HG03025 (cell line): ENCODE measurements around the gene PER2.

Experiments
- ATAC-seq: cut with Tn5 transposase; IDR thresholded peaks from one replicate; pipeline ENCODE4 v1.9.1; 2021; ENCODE audit warnings: mild to moderate bottlenecking, moderate library complexity; ENCODE audit not compliant: unreplicated experiment, low FRiP score

Gene PER2

DNA sequence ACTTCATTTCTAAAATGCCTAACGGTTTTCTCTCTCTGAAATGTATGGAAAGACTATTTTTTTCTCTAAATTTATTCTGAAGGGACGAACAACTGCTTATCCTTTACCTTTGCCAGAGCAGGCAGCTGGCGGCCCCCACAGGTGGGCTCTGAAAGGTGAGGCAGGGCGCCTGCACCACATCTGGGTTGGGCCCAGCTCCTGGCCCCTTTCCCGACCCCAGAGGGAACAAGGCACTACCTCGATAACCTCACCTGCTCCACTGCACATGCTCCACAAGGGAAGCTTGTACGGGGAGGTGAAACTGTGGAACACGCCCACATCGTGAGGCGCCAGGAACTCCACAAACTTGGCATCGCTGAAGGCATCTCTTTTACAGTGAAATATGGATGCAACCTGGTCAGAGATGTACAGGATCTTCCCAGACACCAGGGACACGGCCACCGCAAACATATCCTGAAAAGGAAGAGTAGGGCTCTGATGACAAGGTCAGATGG is 17.3 kb downstream of the PER2 start:
- no peak for ATAC-seq

DNA sequence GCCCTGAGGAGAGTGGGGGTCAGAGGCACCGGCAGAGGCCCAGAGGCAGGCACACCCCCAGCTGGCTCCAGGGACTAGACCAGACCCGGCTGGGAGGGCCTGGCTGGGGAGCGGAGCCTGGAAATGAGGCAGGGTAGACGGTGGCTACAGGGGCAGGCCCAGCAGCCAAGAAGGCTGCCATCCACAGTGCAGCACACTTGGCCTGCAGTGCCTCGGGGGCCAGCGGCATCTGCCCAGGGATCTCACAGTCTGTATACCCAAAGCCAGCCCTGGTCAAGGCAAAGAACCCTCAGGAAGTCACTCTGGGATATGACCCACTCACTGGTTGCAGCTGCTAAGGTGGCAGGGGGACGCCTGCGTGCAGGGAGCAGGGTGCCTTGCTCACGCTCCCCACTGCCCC is 17.8 kb downstream of the PER2 start:
- ATAC-seq = no peak

GRCh38 chr2:238269741-238270140 is 18.7 kb downstream of the PER2 start:
- ATAC-seq = no peak

GRCh38 chr2:238267884-238268680 is 20.3 kb downstream of the PER2 start:
- no peak for ATAC-seq

- ATAC-seq = no peak
These were observed 21.1 kb downstream of the PER2 start for GRCh38 chr2:238267341-238267710.

DNA sequence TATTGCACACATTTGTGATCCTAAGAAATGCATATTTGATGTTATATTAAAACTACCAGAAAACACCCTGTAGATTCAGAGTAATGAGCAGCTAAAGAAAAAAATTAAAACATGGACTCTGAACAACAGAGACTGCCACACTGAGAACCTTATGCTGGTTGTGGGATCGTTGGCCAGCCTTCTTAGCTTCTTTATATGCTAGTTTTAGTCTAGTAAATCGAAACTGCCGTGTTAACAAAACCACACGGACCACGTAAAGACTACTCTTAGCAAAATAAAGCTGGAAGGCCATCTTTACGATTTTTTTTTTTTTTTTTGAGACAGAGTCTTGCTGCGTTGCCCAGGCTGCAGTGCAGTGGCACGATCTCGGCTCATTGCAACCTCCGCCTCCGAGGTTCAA is 22.8 kb downstream of the PER2 start:
- ATAC-seq = no peak

GRCh38 chr2:238264072-238264460 is 24.3 kb downstream of the PER2 start:
- ATAC-seq = no peak

DNA sequence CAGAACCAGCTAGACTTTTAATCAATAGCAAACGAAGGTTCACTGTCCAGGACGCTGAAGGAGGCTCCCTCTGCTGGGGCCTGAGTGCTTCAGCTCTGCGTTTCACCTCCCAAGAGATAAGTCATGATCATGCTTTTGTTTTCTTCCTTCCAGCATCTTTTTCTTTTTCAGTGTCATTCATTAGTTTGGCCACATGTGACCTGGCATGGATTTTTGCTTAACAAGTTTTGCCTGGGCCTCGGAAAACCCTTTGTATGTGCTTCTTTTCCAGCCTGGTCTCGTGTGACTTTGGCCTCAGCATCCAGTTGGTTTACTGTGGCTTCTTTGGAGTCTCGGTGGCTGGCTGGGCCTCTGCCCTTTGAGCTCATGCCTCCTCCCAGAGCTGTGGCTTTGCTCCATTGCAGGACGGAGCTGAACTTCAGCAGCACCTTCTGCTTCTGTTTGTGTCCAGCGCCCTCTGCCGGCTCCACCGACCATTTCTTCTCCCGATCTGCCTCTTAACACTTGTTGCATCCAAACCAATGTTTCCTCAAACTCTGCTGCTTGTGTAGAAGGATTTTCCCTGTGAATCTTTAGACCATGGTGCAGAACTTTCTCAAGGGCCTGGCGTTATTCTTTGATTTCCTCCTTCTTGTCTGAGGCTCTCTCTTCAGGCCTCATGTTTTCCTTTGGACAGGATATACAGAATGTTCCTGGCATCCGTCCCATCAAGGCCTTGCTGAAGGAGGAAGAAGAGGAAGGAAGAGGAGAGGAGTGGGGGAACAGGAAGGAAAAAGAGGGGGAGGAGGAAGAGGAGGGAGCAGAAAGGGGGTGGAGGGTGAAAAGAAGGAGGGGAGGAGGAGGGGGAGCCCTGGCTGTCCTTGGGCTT is 25.0 kb downstream of the PER2 start:
- ATAC-seq = no peak

GRCh38 chr2:238262496-238263122 is 25.8 kb downstream of the PER2 start:
- no peak for ATAC-seq

GRCh38 chr2:238261718-238262375 is 26.6 kb downstream of the PER2 start:
- ATAC-seq = no peak

GRCh38 chr2:238260883-238261282 is 27.5 kb downstream of the PER2 start:
- ATAC-seq = no peak

- ATAC-seq = no peak
These were observed 29.1 kb downstream of the PER2 start for GRCh38 chr2:238259061-238260020.

- ATAC-seq = no peak
These were observed 30.4 kb downstream of the PER2 start for GRCh38 chr2:238257786-238258700.

GRCh38 chr2:238256594-238257104 is 31.8 kb downstream of the PER2 start:
- ATAC-seq = no peak

DNA sequence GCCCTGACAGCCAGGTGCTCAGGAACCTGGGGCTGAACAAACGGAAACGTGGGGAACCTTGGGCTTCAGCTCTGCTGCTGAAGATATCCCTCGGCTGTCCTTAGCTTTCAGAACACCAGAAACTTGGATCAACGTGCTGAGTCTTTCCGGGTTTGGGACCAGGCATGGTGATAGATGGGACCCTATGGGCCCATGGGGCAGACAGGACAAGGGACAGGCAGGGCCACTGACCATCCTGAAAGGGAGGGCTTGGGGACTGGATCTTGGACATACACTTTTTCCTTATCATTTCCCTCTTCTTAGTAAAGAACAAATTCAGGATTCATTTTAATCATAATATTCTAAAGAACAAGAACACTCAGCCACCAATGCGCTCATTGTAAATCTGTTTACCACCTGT is 32.3 kb downstream of the PER2 start:
- ATAC-seq = no peak

GRCh38 chr2:238255636-238256035 is 32.8 kb downstream of the PER2 start:
- no peak for ATAC-seq

- no peak for ATAC-seq
These were observed 33.3 kb downstream of the PER2 start for GRCh38 chr2:238255151-238255551.

- no peak for ATAC-seq
These were observed 34.2 kb downstream of the PER2 start for GRCh38 chr2:238254095-238254723.
